ENCODE results near the gene CEP350. TPM values are rescaled to one million over a fixed set of nuclear protein-coding genes. Genes with fewer than 3 reads are reported as not detected.
A peak's percentile ranks its signal among the peaks of the same experiment; 100 is the strongest.

Gene CEP350
- polyA plus RNA-seq, 1 donor (not counting 4 experiments of a cell fraction or from before 2014, with no cell fraction given), result 12.0 TPM

DNA sequence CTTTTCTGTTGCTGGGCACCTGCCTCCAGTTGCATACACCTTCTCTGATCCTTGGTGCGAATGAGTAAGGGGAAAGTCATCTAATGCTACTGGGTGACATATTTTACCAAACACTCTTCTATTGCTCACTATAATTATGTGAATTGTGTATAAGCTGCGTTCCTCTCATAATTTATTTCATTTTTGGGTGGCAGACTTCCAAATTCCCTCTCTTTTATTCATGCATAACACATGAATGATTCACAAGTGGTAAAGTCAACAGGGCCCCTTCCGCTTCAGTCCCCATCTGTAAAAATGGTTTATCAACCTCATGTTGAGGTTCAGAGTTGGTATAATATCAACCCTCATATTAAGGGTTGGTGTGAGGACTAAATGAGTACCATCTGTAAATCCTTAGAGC, 196.9 kb downstream of the CEP350 start:
- no peak for FAIRE-seq
- H3K9me3 ChIP-seq (ENCODE audit: control insufficient read depth, low read depth, low read length), result no peaks in the 10 kb centered on the region
- peaks cover 38% of the 10 kb centered on the region for H3K4me1 ChIP-seq (ENCODE audit: control insufficient read depth, extremely low read depth, insufficient read depth, low read length)
- dilution Hi-C loops (cut with MboI; ENCODE audit: extremely low pct_ligation_motif_present, low sequenced_read_pairs), result no loop called here
- H3K4me2 ChIP-seq (ENCODE audit: control insufficient read depth, extremely low read depth, insufficient read depth, low read depth, low read length), result peak overlapping the region; percentile 67
- H4K20me1 ChIP-seq (ENCODE audit: control insufficient read depth, extremely low read depth, insufficient read depth, low read length), result no peaks in the 10 kb centered on the region
- no peaks in the 10 kb centered on the region for H3K9me1 ChIP-seq (ENCODE audit: control insufficient read depth, extremely low read depth, insufficient read depth, low read length)
- no peaks in the 10 kb centered on the region for H3K27me3 ChIP-seq (ENCODE audit: control insufficient read depth, extremely low read depth, insufficient read depth, low read length)
- no peak for TF ChIP-seq EZH2 (IDR thresholded peaks at IDR 0.05; ENCODE audit: low read length)
- TF ChIP-seq, protein P1, sequence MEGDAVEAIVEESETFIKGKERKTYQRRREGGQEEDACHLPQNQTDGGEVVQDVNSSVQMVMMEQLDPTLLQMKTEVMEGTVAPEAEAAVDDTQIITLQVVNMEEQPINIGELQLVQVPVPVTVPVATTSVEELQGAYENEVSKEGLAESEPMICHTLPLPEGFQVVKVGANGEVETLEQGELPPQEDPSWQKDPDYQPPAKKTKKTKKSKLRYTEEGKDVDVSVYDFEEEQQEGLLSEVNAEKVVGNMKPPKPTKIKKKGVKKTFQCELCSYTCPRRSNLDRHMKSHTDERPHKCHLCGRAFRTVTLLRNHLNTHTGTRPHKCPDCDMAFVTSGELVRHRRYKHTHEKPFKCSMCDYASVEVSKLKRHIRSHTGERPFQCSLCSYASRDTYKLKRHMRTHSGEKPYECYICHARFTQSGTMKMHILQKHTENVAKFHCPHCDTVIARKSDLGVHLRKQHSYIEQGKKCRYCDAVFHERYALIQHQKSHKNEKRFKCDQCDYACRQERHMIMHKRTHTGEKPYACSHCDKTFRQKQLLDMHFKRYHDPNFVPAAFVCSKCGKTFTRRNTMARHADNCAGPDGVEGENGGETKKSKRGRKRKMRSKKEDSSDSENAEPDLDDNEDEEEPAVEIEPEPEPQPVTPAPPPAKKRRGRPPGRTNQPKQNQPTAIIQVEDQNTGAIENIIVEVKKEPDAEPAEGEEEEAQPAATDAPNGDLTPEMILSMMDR (optimal IDR thresholded peaks at IDR 0.05 in 1 of 3, IDR thresholded peaks at IDR 0.05 in 1 of 3, conservative IDR thresholded peaks at IDR 0.05 in 1 of 3; ENCODE audit: extremely low read depth in 1 of 3, insufficient read depth in 2 of 3, low read length in 3 of 3), result no peak
- H3K79me2 ChIP-seq (ENCODE audit: control insufficient read depth, insufficient read depth, low read length), result peaks cover 10% of the 10 kb centered on the region
- no peaks in the 10 kb centered on the region for H3K36me3 ChIP-seq (ENCODE audit: control insufficient read depth in 2 of 2, extremely low read depth in 1 of 2, insufficient read depth in 2 of 2, low read length in 2 of 2)
- no peak overlapping the region for H3K9ac ChIP-seq (ENCODE audit: control insufficient read depth, extremely low read depth, insufficient read depth, low read length)
- peak overlapping the region; percentile 49 for H3K27ac ChIP-seq (ENCODE audit: control insufficient read depth, insufficient read depth, low read length)
- H2AFZ ChIP-seq (ENCODE audit: control insufficient read depth, low read length), result no peak overlapping the region
- no peak for DNase-seq (ENCODE audit: low read depth, low spot score)
- H3K4me3 ChIP-seq (ENCODE audit: control insufficient read depth in 2 of 3, extremely low read depth in 1 of 3, insufficient read depth in 2 of 3, low read depth in 1 of 3, low read length in 3 of 3), result peak overlapping the region in 1 of 3 experiments; percentile 38

DNA sequence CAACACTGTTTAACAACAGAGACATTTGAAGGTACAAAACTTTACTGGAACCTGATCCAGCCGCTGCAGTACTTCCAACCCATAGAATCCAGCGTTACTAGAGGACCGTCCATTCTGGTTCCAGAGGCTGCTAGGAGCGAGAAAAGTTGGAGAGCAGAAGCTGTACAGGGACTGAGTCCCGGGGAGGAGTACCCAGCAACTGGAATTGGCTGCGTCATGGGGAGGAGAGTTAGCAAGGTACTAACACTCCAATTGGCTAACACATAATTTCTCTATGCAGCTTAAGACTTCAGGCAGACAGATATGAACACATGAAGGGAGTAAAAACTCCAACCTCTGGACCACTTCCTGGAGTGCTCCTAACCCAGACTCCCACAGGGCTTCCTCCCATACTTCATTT, 198.0 kb downstream of the CEP350 start:
- FAIRE-seq, result no peak
- no peak overlapping the region for H2AFZ ChIP-seq (ENCODE audit: control insufficient read depth, low read length)
- peaks cover 20% of the 10 kb centered on the region for H3K79me2 ChIP-seq (ENCODE audit: control insufficient read depth, insufficient read depth, low read length)
- H3K9ac ChIP-seq (ENCODE audit: control insufficient read depth, extremely low read depth, insufficient read depth, low read length), result no peak overlapping the region
- H3K9me3 ChIP-seq (ENCODE audit: control insufficient read depth, low read depth, low read length), result no peaks in the 10 kb centered on the region
- TF ChIP-seq, protein P1 (optimal IDR thresholded peaks at IDR 0.05 in 1 of 3, IDR thresholded peaks at IDR 0.05 in 1 of 3, conservative IDR thresholded peaks at IDR 0.05 in 1 of 3; ENCODE audit: extremely low read depth in 1 of 3, insufficient read depth in 2 of 3, low read length in 3 of 3), result no peak
- no peak for TF ChIP-seq EZH2 (IDR thresholded peaks at IDR 0.05; ENCODE audit: low read length)
- DNase-seq (ENCODE audit: low read depth, low spot score), result no peak
- no peak overlapping the region for H3K4me2 ChIP-seq (ENCODE audit: control insufficient read depth, extremely low read depth, insufficient read depth, low read depth, low read length)
- no peaks in the 10 kb centered on the region for H3K27me3 ChIP-seq (ENCODE audit: control insufficient read depth, extremely low read depth, insufficient read depth, low read length)
- H4K20me1 ChIP-seq (ENCODE audit: control insufficient read depth, extremely low read depth, insufficient read depth, low read length), result no peaks in the 10 kb centered on the region
- no peak overlapping the region for H3K27ac ChIP-seq (ENCODE audit: control insufficient read depth, insufficient read depth, low read length)
- dilution Hi-C loops (cut with MboI; ENCODE audit: extremely low pct_ligation_motif_present, low sequenced_read_pairs), result no loop called here
- peaks cover 0 to 3% of the 10 kb centered on the region in 2 experiments for H3K36me3 ChIP-seq (ENCODE audit: control insufficient read depth in 2 of 2, extremely low read depth in 1 of 2, insufficient read depth in 2 of 2, low read length in 2 of 2)
- H3K4me3 ChIP-seq (ENCODE audit: control insufficient read depth in 2 of 3, extremely low read depth in 1 of 3, insufficient read depth in 2 of 3, low read depth in 1 of 3, low read length in 3 of 3), result no peak overlapping the region
- peaks cover 3% of the 10 kb centered on the region for H3K9me1 ChIP-seq (ENCODE audit: control insufficient read depth, extremely low read depth, insufficient read depth, low read length)
- peaks cover 48% of the 10 kb centered on the region for H3K4me1 ChIP-seq (ENCODE audit: control insufficient read depth, extremely low read depth, insufficient read depth, low read length)

Measured in keratinocyte (primary cell).